Endothelial cell of coronary artery (primary cell): ENCODE measurements around the gene CC2D2A. TPM values are rescaled to one million over a fixed set of nuclear protein-coding genes. Genes with fewer than 3 reads are reported as not detected.

Experiments used
- total RNA-seq: library from RNA; depleted of rRNA; stranded (reverse); fragments of >200 nt; gene quantifications from 2 replicates; pipeline ENCODE4 v1.2.3, GENCODE V29; 2014

The CC2D2A gene
- 7.2 and 11.2 TPM in 2 replicates for total RNA-seq

GRCh38 chr4:15469402-15470127, at the start of gene CC2D2A:
TSS of gene CC2D2A (plus strand) at chr4:15469882. CDS start at chr4:15475933, 6,051 bp downstream.

GRCh38 chr4:15427701-15428100, 42.0 kb upstream of the CC2D2A start, which contains the start of gene C1QTNF7:
TSS of gene C1QTNF7 (plus strand) at chr4:15428033. CDS start at chr4:15435744, 7,711 bp downstream.

Other genes with a start within 250 kb of the CC2D2A start
- not detected in 2 replicates for gene C1QTNF7, start 41.8 kb upstream of the CC2D2A start, total RNA-seq
- 58.4 and 73.9 TPM in 2 replicates for gene FBXL5, start 185.5 kb downstream of the CC2D2A start, total RNA-seq
- gene FAM200B, start 211.9 kb downstream of the CC2D2A start, total RNA-seq = 12.6 and 13.0 TPM in 2 replicates
- 7.8 and 13.3 TPM in 2 replicates for gene BST1, start 233.2 kb downstream of the CC2D2A start, total RNA-seq